K562 (cell line): ENCODE data around the gene GXYLT2.

Experiments used
- CAMTA2 ChIP-seq: fragments of 250-450 bp; sonication (Bioruptor Pico); conservative IDR thresholded peaks from 2 replicates; pipeline ENCODE4 v1.5.1; 2022
- FOS ChIP-seq: IDR thresholded peaks from 3 replicates; pipeline ENCODE4 v1.6.1; 2011; ENCODE audit not compliant: insufficient read length; ENCODE audit errors: extremely low read depth
- KDM1A ChIP-seq, 2 experiments: fragments of 450-650 bp; IDR thresholded peaks; 2 replicates each; pipeline ENCODE4 v1.6.1; 2016; ENCODE audit warnings: mild to moderate bottlenecking in 2 of 2
- MAZ ChIP-seq, 2 experiments: fragments of 450-650 bp in 1 of 2; sonication (generic) in 1 of 2; formaldehyde crosslinking; IDR thresholded peaks in 1 of 2; conservative IDR thresholded peaks in 1 of 2; 2 replicates each; pipeline versions ENCODE4 v1.4.0 to v1.5.0; 2020; ENCODE audit warnings: mild to moderate bottlenecking in 1 of 2, missing genetic modification reagents in 1 of 2
- MYC ChIP-seq, 2 experiments: fragments of 250-450 bp in 1 of 2; sonication (Bioruptor Pico) in 1 of 2; IDR thresholded peaks; 2 replicates each; pipeline versions ENCODE4 v1.5.1 to v1.6.1; 2012 to 2021; ENCODE audit warnings: low read depth in 2 of 2, borderline replicate concordance in 1 of 2, improper control_type of control experiment in 1 of 2, low read length in 1 of 2, mild to moderate bottlenecking in 1 of 2, moderate library complexity in 1 of 2
- POLR2G ChIP-seq: fragments of 200-400 bp; formaldehyde crosslinking; IDR thresholded peaks from 2 replicates; pipeline ENCODE4 v1.6.1; 2017; ENCODE audit warnings: low read depth, mild to moderate bottlenecking, antibody characterized with exemption, low read length, moderate library complexity
- SOX6 ChIP-seq: fragments of 450-650 bp; IDR thresholded peaks from 2 replicates; pipeline ENCODE4 v1.6.1; 2014; ENCODE audit warnings: mild to moderate bottlenecking
- SP2 ChIP-seq: IDR thresholded peaks from 2 replicates; pipeline ENCODE4 v1.6.1; 2011; ENCODE audit warnings: mild to moderate bottlenecking, low read depth, low read length, moderate library complexity; ENCODE audit not compliant: poor library complexity, severe bottlenecking; ENCODE audit errors: extremely low read depth
- ZBTB7A ChIP-seq: IDR thresholded peaks from 2 replicates; pipeline ENCODE4 v1.6.1; 2011; ENCODE audit warnings: low read depth, mild to moderate bottlenecking, low read length, moderate library complexity, borderline replicate concordance; ENCODE audit not compliant: control insufficient read depth
- TF ChIP-seq, protein P1 (sequence below), 3 experiments: IDR thresholded peaks in 2 of 3; conservative IDR thresholded peaks in 1 of 3; 2 replicates each; pipeline ENCODE4 v1.5.1; 2011 to 2012; ENCODE audit warnings: low read length in 3 of 3, mild to moderate bottlenecking in 3 of 3, control low read depth in 2 of 3, improper control_type of control experiment in 1 of 3, inconsistent platforms in 1 of 3, low read depth in 1 of 3, mixed read lengths in 1 of 3, moderate library complexity in 1 of 3; ENCODE audit not compliant: insufficient read depth in 2 of 3
- TF ChIP-seq, protein P2 (sequence below): fragments of 250-450 bp; sonication (Bioruptor Pico); IDR thresholded peaks from 2 replicates; pipeline ENCODE4 v1.4.0; 2020; ENCODE audit warnings: mild to moderate bottlenecking

DNA sequence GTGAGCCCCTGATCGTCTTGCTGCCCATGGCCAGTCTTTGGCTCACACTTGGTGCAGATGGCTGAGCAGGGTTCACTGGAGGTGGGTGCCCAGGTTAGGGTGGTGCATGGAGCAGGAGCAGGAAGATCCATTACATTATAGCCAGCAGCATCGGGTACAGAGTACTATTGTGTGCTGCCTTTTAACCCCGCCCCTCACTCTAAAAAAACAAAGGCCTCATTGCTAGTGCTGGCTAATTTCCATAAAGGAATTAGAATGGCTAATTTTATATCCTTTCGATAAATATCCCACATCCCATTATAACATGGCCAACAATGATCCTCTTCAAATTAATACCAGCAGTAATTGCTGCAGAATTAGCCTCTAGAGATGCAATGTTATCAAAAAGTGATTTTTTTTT lies 63.0 kb downstream of the GXYLT2 start:
- TF ChIP-seq, protein P1, sequence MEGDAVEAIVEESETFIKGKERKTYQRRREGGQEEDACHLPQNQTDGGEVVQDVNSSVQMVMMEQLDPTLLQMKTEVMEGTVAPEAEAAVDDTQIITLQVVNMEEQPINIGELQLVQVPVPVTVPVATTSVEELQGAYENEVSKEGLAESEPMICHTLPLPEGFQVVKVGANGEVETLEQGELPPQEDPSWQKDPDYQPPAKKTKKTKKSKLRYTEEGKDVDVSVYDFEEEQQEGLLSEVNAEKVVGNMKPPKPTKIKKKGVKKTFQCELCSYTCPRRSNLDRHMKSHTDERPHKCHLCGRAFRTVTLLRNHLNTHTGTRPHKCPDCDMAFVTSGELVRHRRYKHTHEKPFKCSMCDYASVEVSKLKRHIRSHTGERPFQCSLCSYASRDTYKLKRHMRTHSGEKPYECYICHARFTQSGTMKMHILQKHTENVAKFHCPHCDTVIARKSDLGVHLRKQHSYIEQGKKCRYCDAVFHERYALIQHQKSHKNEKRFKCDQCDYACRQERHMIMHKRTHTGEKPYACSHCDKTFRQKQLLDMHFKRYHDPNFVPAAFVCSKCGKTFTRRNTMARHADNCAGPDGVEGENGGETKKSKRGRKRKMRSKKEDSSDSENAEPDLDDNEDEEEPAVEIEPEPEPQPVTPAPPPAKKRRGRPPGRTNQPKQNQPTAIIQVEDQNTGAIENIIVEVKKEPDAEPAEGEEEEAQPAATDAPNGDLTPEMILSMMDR (IDR thresholded peaks at IDR 0.05 in 2 of 3, conservative IDR thresholded peaks at IDR 0.05 in 1 of 3; ENCODE audit: insufficient read depth in 2 of 3, low read depth in 1 of 3, low read length in 3 of 3): no peak
- TF ChIP-seq POLR2G (no peak), KDM1A (IDR thresholded peaks at IDR 0.05) (no peak), SP2 (no peak), MAZ (CRISPR knock-in tag; conservative IDR thresholded peaks at IDR 0.05 in 1 of 2, IDR thresholded peaks at IDR 0.05 in 1 of 2) (no peak), ZBTB7A (no peak), FOS (no peak), CAMTA2 (CRISPR knock-in tag) (no peak), SOX6 (no peak), MYC (IDR thresholded peaks at IDR 0.05; ENCODE audit: low read depth, low read length) (no peak), MYC (CRISPR knock-in tag; IDR thresholded peaks at IDR 0.05; ENCODE audit: borderline replicate concordance, low read depth) (no peak)
- TF ChIP-seq, protein P2, sequence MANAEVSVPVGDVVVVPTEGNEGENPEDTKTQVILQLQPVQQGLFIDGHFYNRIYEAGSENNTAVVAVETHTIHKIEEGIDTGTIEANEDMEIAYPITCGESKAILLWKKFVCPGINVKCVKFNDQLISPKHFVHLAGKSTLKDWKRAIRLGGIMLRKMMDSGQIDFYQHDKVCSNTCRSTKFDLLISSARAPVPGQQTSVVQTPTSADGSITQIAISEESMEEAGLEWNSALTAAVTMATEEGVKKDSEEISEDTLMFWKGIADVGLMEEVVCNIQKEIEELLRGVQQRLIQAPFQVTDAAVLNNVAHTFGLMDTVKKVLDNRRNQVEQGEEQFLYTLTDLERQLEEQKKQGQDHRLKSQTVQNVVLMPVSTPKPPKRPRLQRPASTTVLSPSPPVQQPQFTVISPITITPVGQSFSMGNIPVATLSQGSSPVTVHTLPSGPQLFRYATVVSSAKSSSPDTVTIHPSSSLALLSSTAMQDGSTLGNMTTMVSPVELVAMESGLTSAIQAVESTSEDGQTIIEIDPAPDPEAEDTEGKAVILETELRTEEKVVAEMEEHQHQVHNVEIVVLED (CRISPR knock-in tag): no peak
